ENCODE measurements around the gene JAG1.
"Not testable (repeated sequence)": the region's sequence is repeated elsewhere in the genome, so short reads cannot be mapped to it uniquely, and the experiment has no call there.

The JAG1 gene

DNA sequence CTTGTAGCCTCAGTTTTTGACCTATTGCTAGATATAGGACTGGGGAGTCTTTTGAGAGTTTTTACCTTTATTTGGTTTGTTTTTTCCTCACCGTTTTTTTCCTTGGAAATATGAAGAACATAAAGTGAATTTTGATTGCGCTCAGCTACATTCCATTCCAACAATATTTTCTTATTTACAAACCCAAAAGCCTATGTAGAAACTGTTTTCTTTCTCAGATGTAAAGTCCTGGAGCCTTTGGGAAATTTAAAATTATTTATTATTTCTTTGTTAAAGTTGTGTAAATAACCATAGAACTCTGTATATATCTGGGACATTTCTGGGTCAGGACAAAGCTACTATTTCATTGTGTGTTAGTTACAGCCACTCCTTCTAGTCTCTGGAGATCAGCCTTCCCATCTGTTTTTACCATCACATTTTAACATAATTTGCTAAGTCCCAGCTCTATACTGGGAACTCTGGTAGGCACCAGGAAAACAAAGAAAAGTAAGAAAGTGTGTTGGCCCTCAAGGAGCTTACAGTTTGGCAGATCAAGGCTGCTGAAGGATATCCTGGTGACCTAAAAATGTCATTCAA, 68.8 kb downstream of the JAG1 start:
- DNase-seq, result no peak

DNA sequence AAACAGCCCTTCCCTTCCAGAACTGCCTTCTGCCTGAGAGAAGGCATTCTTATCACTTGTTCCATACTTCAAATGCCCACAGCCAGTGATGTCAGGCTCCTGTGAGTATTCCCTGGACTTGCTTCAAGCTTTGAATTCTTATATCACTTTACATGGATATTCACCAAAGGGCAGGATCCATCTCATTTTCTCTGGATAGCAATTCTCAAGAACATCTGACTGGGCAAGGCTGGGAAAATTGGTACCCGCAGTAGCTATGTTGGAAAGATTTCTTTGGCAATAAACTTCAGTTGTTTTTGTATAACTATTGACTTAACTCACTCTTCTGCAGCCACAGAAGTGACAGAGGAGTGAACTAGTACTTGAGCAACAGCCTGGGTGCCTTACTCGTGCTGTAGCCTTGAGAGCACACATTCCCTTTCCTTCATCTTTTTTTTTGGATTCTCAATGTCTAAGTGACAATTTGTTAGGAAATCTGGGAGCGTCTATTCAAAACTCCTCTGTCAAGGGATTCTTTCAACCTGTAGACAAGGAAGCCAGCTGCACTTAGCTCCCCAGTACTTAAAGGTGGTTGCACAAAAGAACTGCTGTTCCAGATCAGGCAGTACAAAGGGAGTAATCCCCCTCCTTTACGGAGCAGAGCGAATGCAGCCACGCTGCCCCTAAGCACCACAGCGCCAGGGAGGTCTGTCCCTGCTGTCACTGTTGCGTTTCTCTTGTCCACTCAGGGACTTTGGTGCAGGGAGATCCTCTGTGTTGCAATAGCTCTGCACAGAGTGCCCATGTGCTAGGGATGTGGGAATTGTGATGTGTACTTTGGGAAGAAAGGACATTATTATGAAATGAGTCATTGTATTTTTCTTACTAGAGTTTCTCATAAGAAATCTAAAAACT, 69.6 kb downstream of the JAG1 start:
- no peak for DNase-seq

DNA sequence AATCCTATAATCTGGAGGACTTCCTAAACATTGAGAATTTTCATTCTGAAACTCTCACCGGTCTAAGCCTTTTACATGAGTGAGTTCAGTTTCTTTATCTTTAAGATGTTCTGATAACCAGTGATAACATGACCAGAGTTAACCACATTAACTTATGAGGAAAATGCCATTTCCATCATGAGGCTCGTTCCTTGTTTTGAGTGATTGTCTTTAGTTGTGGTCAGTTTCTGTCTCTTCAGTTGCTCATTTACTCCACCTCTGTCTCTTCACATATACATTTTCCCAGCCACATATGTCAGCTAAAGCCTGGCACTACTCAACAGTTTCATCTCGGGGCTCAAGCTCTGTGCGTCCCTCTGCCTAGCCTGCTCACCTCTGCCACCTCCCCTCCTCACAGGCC, 70.4 kb downstream of the JAG1 start:
- DNase-seq, result no peak

DNA sequence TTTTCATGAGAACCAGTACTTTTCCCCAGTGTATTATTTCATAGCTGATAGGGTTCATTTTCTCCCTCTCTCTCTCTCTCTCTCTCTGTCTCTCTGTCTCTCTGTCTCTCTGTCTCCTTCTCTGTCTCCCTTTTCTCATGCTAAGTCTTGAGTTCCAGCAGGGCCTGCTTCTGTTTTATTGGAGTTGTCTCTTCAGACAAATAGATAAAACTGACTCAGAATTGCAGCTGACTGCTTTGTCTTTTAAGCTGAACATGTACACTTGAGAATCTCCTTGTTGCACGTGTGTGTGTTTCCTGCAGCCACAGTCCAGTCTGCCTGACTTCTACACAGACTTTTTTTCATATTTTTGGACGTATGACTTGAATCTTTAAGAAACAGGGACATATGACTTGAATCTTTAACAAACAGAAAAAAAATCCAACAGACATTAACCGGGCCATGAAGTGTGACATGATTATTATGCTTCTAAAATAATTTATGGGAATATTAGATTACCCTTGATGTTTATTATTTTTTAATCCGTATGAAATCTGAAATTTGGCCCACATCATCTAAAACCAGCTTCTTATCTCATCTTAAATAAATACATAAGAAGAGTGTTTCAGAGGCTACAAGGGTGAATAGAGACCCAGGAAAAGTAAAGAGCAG, 71.5 kb downstream of the JAG1 start:
- no peak for DNase-seq

DNA sequence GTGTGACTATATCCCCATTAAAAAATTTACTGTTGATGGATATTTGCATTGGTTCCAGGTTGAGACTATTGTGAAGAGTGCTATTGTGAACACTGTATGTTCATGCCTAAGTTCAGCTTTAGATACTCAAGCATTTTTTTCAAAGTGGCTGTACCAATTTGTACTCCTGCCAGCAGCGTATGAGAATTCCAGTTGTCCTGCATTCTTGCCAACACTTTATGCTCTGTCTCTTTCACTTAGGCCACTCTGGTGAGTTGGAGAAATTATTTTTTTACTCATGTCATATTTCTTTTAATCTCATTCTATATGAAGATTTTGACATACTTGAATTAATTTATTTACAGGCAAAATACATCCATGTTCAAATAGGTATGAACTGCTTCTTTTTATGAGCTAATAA, 76.2 kb downstream of the JAG1 start:
- DNase-seq, result no peak

DNA sequence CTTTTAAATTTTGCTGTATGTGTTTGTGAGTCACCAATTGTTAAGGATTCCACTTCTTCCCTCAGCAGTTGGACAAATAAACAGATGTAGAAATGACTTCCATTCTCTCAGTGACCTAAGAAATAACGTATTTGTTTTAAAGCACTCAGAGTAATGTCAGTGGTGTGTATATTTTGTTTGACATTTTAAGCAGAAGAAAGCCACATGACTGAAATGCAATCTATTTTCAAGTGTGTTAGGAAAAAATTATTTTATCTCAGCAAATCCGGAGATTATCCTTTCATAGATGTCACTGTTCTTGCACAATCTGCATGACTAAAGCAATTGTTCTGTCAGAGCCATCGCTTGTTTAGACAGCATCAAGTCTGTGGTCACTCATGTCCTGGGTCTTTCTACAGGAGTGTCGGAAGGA, 77.1 kb downstream of the JAG1 start:
- no peak for DNase-seq

DNA sequence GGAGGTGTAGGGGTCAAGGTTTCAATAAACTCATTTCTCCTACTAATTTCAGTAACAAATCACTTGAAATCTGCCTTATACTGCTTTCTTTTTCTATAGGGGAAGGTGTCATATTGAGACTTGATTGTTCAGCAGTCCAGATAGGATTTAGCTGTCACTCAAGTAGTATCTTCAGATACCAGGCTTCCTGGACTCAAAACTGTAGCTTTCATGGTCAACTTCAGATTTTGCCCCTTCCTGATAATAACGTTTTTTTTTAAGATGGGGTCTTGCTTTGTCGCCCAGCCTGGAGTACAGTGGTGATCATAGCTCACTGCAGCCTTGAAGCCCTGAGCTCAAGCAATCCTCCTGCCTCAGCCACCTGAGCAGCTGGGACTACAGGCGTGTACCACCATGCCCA, 77.8 kb downstream of the JAG1 start:
- DNase-seq, result no peak

DNA sequence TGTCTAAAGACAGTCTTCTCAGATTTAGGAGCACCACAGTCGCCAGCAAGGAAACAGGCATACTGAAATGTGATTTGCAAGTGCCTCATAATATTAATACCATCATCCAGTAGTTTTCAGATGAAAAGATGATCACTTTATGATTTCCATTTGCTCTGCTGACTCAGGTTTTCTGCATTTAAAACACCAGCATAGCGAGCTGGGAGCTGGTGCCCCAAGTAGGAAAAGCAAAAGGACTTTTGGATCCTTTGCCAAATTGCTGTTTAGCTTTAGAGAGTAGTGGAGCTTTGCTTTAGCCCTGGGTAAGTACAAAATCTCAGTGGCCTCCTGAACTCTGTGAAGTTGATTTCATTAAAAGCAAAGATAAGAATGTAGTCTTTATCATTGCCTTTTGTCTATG, 78.5 kb downstream of the JAG1 start:
- no peak for DNase-seq

DNA sequence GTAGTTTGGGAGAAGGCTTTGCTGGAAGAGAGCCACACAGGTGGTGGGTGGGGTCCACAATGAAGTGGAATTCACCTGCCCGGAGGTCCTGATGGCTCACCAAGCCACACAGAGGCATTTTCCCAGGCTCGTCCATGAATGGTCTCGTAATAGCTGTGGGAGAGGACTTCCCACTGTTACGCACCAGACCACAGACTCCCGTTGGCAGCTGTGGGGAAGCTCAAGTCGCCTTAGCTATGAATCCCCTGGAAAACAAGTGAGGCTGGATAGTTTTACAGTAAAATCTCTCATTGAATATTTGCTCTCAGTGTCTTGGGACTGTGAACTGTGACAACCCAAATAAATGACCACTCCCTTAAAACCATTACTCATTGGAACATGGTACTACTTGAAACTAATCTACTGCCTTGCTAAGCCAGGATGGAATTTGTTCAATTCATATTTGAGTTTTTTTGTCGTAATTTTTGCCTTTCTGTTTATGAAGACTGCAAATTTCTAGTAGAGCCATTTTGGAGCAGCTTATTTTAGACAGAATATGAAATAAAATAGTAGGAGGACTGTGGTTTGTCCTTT, 79.4 kb downstream of the JAG1 start:
- no peak for DNase-seq

DNA sequence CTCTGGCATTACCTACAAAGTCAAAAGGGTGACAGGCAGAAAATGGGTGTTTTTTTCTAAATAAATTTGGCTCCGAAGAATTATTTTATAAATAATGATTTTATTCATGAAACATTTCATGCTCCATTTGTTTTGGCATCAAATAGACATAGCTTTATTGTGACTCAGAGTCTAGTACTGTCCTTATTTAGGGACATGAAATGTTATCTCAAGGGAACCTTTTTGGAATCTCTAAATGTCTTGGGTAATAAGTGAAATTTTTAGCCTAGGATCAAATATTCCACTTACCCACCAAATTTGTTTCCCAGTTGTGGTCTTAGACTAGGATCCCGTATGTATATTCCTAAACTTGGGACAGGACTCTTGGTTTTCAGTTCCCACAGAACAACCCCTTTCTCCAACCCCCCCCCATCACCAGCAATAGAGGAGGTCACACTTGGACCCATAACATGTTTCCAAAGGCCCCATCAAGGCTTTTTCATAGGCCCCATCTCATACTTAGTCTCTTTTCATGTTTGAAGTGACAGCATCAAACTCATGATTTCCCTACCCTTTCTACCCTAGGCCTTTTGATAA, 81.8 kb downstream of the JAG1 start:
- DNase-seq, result no peak

DNA sequence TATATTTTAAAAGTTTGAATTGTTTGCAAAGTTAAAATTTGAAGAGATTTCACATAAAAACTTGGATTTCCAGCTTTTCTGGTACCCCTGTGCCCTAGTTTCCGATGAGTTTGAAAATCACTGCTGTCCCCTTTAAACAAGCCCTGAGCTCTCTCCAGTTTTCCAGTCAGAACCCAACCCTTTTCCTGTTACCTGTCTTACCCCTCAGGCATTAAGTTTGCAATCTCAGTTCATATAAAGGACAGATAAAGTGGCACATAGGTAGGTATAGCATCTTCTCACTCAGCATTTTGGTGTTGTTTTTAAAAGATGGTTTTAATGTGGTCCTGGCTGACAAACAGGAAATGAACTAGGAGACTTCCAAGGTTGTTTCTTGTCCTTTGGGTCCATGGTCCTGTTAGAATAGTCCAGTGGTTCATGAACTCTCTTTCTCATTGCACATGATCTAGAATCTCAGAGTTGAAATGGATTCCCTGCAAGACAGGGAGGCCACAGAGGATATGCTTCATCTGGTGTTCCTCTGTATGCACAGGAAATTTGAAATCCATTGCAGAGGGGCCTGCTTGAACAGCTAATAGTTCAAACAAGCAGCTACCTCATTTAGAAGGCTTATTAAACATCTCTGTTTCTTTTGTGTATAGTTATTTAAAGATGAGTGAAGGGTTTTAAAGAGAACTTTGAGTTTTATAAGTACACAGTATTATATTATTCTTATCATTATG, 82.7 kb downstream of the JAG1 start:
- no peak for DNase-seq

DNA sequence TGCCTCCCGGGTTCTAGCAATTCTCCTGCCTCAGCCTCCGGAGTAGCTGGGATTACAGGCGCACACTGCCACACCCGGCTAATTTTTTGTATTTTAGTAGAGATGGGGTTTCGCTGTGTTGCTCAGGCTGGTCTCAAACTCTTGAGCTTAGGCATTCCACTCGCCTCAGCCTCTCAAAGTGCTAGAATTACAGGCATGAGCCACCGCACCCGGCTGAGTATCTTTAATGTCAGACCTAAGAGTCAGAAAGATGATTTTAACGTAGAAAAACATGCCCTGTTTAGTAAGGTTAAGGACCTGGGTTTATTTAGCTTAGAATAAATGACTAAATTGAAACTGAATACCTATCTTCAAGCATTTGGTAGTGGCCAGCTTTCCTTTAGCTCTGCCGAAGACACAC, 83.4 kb downstream of the JAG1 start:
- DNase-seq, result not testable (repeated sequence)

Data from activated naive CD4-positive, alpha-beta T cell treated with anti-CD3 and anti-CD28 coated beads, Interleukin-2, amount 50 U/mL, for 16 hours (primary cell).